Colonic mucosa (tissue), 4 donors: ENCODE measurements around the gene CRKL. TPM values are rescaled to one million over a fixed set of nuclear protein-coding genes. Genes with fewer than 3 reads are reported as not detected.
"Not testable (repeated sequence)": the region's sequence is repeated elsewhere in the genome, so short reads cannot be mapped to it uniquely, and the experiment has no call there.

Experiments used
- DNase-seq: peaks from one replicate; pipeline ENCODE4 v3.0.0-alpha.2; 2020
- H3K27ac ChIP-seq: fragments of 200-600 bp; one replicate; pipeline ENCODE4 v1.8.0; 2021
- H3K27me3 ChIP-seq: fragments of 200-600 bp; one replicate; pipeline ENCODE4 v1.8.0; 2021
- H3K36me3 ChIP-seq: fragments of 200-600 bp; one replicate; pipeline ENCODE4 v1.8.0; 2021
- H3K4me1 ChIP-seq: fragments of 200-600 bp; one replicate; pipeline ENCODE4 v1.8.0; 2021; ENCODE audit warnings: mild to moderate bottlenecking
- H3K4me3 ChIP-seq: fragments of 200-600 bp; one replicate; pipeline ENCODE4 v1.8.0; 2021
- H3K9ac ChIP-seq, 2 donors: one replicate each; pipeline ENCODE4 v1.7.0; 2013; ENCODE audit warnings: control low read depth in 2 of 2, low read depth in 2 of 2, low read length in 2 of 2
- H3K9me3 ChIP-seq: fragments of 200-600 bp; one replicate; pipeline ENCODE4 v1.8.0; 2021
- intact Hi-C: fragments of 100-400 bp; cut with DNase I; formaldehyde crosslinking; loops from one replicate; pipeline ENCODE4 v1.14.1; 2022
- total RNA-seq, 2 donors: library from RNA; stranded (reverse); fragmentation: NEBNext Ultra II Directional in 1 of 2; extraction: Animal tissue kit (Norgen Biotek cat#: 25700) in 1 of 2; gene quantifications; one replicate each; pipeline ENCODE4 v1.2.1, GENCODE V29; 2021
- TF ChIP-seq, protein P1 (sequence below): fragments of 200-600 bp; IDR thresholded peaks from one replicate; pipeline ENCODE4 v1.8.0; 2022; ENCODE audit warnings: antibody characterized with exemption, mild to moderate bottlenecking
- donor health status: healthy.
- donor health status: DM: no; HTN: no; CAD: no.
- donor health status: DM: no; HTN: no; CAD: no.

Gene CRKL
- total RNA-seq, 2 donors from 2014 or later, result 63.6 to 82.5 TPM

DNA sequence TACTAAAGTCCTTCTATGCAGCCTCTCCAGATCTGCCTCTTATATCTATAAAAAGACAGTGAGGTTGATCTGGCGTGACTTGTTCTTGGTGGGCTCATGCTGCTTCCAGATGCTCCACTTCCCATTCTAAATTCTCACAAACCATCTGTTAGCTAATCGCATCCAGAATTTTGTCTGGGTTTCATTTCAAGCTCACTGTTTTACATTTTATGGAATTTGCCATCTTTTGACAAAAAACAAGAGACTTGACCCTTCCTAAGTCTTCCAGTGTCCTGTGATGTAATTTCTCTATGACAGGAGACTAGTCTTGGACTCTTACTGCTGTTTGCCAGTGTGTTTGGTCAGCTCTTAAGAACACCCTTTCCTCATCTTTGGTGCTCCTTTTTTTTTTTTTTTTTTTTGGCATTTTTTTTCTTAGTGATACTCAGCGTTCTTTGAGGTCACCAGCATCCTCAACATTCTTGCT, 23.0 kb downstream of the CRKL start:
- Histone ChIP-seq H3K4me3 (no peak overlapping the region), H3K27me3 (no peaks in the 10 kb centered on the region), H3K9me3 (no peaks in the 10 kb centered on the region), H3K27ac (no peak overlapping the region), H3K9ac (no peak overlapping the region), H3K36me3 (no peaks in the 10 kb centered on the region), H3K4me1 (peaks cover 19% of the 10 kb centered on the region)
- no peak for DNase-seq
- TF ChIP-seq, protein P1, sequence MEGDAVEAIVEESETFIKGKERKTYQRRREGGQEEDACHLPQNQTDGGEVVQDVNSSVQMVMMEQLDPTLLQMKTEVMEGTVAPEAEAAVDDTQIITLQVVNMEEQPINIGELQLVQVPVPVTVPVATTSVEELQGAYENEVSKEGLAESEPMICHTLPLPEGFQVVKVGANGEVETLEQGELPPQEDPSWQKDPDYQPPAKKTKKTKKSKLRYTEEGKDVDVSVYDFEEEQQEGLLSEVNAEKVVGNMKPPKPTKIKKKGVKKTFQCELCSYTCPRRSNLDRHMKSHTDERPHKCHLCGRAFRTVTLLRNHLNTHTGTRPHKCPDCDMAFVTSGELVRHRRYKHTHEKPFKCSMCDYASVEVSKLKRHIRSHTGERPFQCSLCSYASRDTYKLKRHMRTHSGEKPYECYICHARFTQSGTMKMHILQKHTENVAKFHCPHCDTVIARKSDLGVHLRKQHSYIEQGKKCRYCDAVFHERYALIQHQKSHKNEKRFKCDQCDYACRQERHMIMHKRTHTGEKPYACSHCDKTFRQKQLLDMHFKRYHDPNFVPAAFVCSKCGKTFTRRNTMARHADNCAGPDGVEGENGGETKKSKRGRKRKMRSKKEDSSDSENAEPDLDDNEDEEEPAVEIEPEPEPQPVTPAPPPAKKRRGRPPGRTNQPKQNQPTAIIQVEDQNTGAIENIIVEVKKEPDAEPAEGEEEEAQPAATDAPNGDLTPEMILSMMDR, result no peak
- intact Hi-C loops, result no loop called here

DNA sequence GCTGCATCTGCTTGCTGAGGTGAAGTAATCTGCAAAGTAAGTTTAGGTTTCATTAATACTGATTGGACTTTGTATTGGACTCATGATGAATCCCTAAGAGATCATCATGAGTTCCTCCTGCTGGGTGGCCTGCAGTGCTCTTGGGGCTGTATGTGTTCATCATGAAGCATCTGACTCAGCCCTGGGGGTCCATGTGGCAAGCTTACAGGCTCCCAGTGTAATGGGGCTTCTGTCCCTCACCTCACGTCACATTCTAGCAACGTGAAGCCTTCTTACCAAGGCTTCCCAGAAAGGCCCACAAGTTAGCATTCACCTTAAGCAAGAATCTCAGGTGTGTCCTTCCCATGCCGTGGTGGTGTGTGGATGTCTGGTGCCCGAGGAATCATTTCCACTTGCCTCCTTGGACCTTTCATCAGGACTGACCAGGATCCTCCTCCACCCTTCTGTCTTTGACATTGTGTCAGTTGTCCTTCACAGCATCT, 23.7 kb downstream of the CRKL start:
- Histone ChIP-seq H3K27ac (no peak overlapping the region), H3K4me3 (no peak overlapping the region), H3K4me1 (peaks cover 19% of the 10 kb centered on the region), H3K9ac (no peak overlapping the region), H3K27me3 (no peaks in the 10 kb centered on the region), H3K9me3 (no peaks in the 10 kb centered on the region), H3K36me3 (no peaks in the 10 kb centered on the region)
- DNase-seq, result no peak
- intact Hi-C loops, result no loop called here
- TF ChIP-seq, protein P1, result no peak

- H3K9me3 ChIP-seq, H3K27ac ChIP-seq, H3K36me3 ChIP-seq, H3K27me3 ChIP-seq, DNase-seq, intact Hi-C loops, H3K9ac ChIP-seq, H3K4me3 ChIP-seq: not testable (repeated sequence)
- H3K4me1 ChIP-seq, result peaks cover 11% of the 10 kb centered on the region
Measured at GRCh38 chr22:20942203-20942902, 25.1 kb downstream of the CRKL start.

- H3K27ac ChIP-seq, result no peak overlapping the region
- no peak for DNase-seq
Measured at GRCh38 chr22:20943104-20943933, 26.1 kb downstream of the CRKL start.

GRCh38 chr22:20944042-20944441, 26.8 kb downstream of the CRKL start:
- Histone ChIP-seq H3K9ac (no peak overlapping the region), H3K36me3 (no peaks in the 10 kb centered on the region), H3K9me3 (no peaks in the 10 kb centered on the region), H3K4me1 (peaks cover 13% of the 10 kb centered on the region), H3K27ac (no peak overlapping the region), H3K4me3 (no peak overlapping the region), H3K27me3 (no peaks in the 10 kb centered on the region)
- no peak for DNase-seq
- intact Hi-C loops, result no loop called here
- TF ChIP-seq, protein P1, result no peak

More at GRCh38 chr22:20943104-20943933, 26.1 kb downstream of the CRKL start:
- Histone ChIP-seq H3K36me3 (no peaks in the 10 kb centered on the region), H3K27me3 (no peaks in the 10 kb centered on the region), H3K4me3 (no peak overlapping the region), H3K9me3 (no peaks in the 10 kb centered on the region), H3K9ac (no peak overlapping the region), H3K4me1 (peaks cover 10% of the 10 kb centered on the region)
- TF ChIP-seq, protein P1, result no peak
- intact Hi-C loops, result no loop called here
